Activated CD8-positive, alpha-beta T cell treated with anti-CD3 and anti-CD28 coated beads for 36 hours (primary cell): Measurements from ENCODE around the gene PRSS35. TPM values are rescaled to one million over a fixed set of nuclear protein-coding genes. Genes with fewer than 3 reads are reported as not detected.
A peak's percentile ranks its signal among the peaks of the same experiment; 100 is the strongest.
"Not testable (repeated sequence)": the region's sequence is repeated elsewhere in the genome, so short reads cannot be mapped to it uniquely, and the experiment has no call there.

Source experiments
- ATAC-seq: fragments of 200-7000 bp; cut with Tn5 transposase; one replicate; pipeline ENCODE4 v1.10.0; 2021; ENCODE audit warnings: mild to moderate bottlenecking, moderate library complexity
- CTCF ChIA-PET: fragments of 350-600 bp; sonication (Branson Sonifier 250); formaldehyde crosslinking; loops from one replicate; lab custom pipeline; 2021; ENCODE audit warnings: antibody characterized with exemption; lab: Charles Lee
- POLR2A ChIA-PET: fragments of 350-600 bp; sonication (Branson Sonifier 250); formaldehyde crosslinking; loops from one replicate; lab custom pipeline; 2021; ENCODE audit warnings: antibody characterized with exemption; lab: Charles Lee
- DNase-seq: peaks from one replicate; pipeline ENCODE4 v3.0.0-alpha.2; 2020
- H3K27ac Mint-ChIP-seq: one replicate; pipeline ENCODE4 v1.8.0; 2021; ENCODE audit warnings: mild to moderate bottlenecking, mixed read lengths
- H3K27me3 Mint-ChIP-seq: one replicate; pipeline ENCODE4 v1.8.0; 2021; ENCODE audit warnings: mixed read lengths
- H3K36me3 Mint-ChIP-seq: one replicate; pipeline ENCODE4 v1.8.0; 2021; ENCODE audit warnings: low read depth, mixed read lengths
- H3K4me1 Mint-ChIP-seq: one replicate; pipeline ENCODE4 v1.8.0; 2021; ENCODE audit warnings: low read depth, mixed read lengths
- H3K4me3 Mint-ChIP-seq: one replicate; pipeline ENCODE4 v1.8.0; 2021; ENCODE audit warnings: mild to moderate bottlenecking, moderate library complexity, mixed read lengths
- H3K9me3 Mint-ChIP-seq: one replicate; pipeline ENCODE4 v1.8.0; 2021; ENCODE audit warnings: mixed read lengths
- CTCF ChIP-seq: fragments of 200-600 bp; IDR thresholded peaks from one replicate; pipeline ENCODE4 v1.8.0; 2022; ENCODE audit warnings: antibody characterized with exemption, mild to moderate bottlenecking
- intact Hi-C: fragments of 100-400 bp; cut with micrococcal nuclease; formaldehyde crosslinking; loops from one replicate; pipeline ENCODE4 v1.10.0; 2022
- total RNA-seq, 2 experiments: library from RNA; stranded (reverse); gene quantifications; one replicate each; pipeline ENCODE4 v1.2.3, GENCODE V29; 2021

The PRSS35 gene
- total RNA-seq, 2 experiments from 2014 or later: not detected

- CTCF ChIA-PET: interaction anchor here (0.6 to 1.3 kb wide), 16 partner anchors 9 to 469 kb away, joined by 3 to 10 read pairs (median 4); partner anchors contain the start of gene DOP1A
- ATAC-seq (no peak), DNase-seq (peak; percentile 71)
- POLR2A ChIA-PET: no interaction called here
- Mint-ChIP-seq H3K27ac (no peak overlapping the region), H3K4me3 (no peak overlapping the region), H3K36me3 (no peaks in the 10 kb centered on the region), H3K4me1 (no peaks in the 10 kb centered on the region), H3K27me3 (no peaks in the 10 kb centered on the region), H3K9me3 (no peaks in the 10 kb centered on the region)
- TF ChIP-seq CTCF: peak; percentile 75
- intact Hi-C loops: no loop called here
Measured at GRCh38 chr6:83536034-83536646, 23.8 kb downstream of the PRSS35 start.

- intact Hi-C loops: no loop called here
- no peaks in the 10 kb centered on the region for H3K4me1 Mint-ChIP-seq
- TF ChIP-seq CTCF: no peak
- no peaks in the 10 kb centered on the region for H3K36me3 Mint-ChIP-seq
- peaks cover under 1% of the 10 kb centered on the region for H3K27me3 Mint-ChIP-seq
- CTCF ChIA-PET: interaction anchor here (0.6 to 1.3 kb wide), 17 partner anchors 10 to 536 kb away, joined by 3 to 10 read pairs (median 4); partner anchors contain the start of gene DOP1A
- no peak overlapping the region for H3K4me3 Mint-ChIP-seq
- H3K27ac Mint-ChIP-seq: no peak overlapping the region
- ATAC-seq (no peak), DNase-seq (no peak)
- POLR2A ChIA-PET: no interaction called here
- H3K9me3 Mint-ChIP-seq: no peaks in the 10 kb centered on the region
Measured at GRCh38 chr6:83536647-83537589, 24.6 kb downstream of the PRSS35 start.

GRCh38 chr6:83539678-83540077 lies 27.3 kb downstream of the PRSS35 start:
- no peak for DNase-seq
- no peak overlapping the region for H3K27ac Mint-ChIP-seq
- ATAC-seq: no peak
- ChIA-PET POLR2A (no interaction called here), CTCF (no interaction called here)
- peaks cover 5% of the 10 kb centered on the region for H3K27me3 Mint-ChIP-seq
- no peaks in the 10 kb centered on the region for H3K36me3 Mint-ChIP-seq
- H3K4me1 Mint-ChIP-seq: no peaks in the 10 kb centered on the region
- no peaks in the 10 kb centered on the region for H3K9me3 Mint-ChIP-seq
- intact Hi-C loops: no loop called here
- no peak for TF ChIP-seq CTCF
- H3K4me3 Mint-ChIP-seq: no peak overlapping the region

- Mint-ChIP-seq H3K36me3 (no peaks in the 10 kb centered on the region), H3K27me3 (peaks cover 10% of the 10 kb centered on the region), H3K4me3 (no peak overlapping the region), H3K9me3 (peaks cover 3% of the 10 kb centered on the region), H3K4me1 (no peaks in the 10 kb centered on the region), H3K27ac (no peak overlapping the region)
- peak; percentile 2 for DNase-seq
- no peak for TF ChIP-seq CTCF
- intact Hi-C loops: no loop called here
- ATAC-seq: no peak
- ChIA-PET POLR2A (no interaction called here), CTCF (no interaction called here)
Measured at GRCh38 chr6:83546636-83547035, 34.3 kb downstream of the PRSS35 start.

- H3K27me3 Mint-ChIP-seq, ATAC-seq, DNase-seq, H3K27ac Mint-ChIP-seq, intact Hi-C loops, H3K4me1 Mint-ChIP-seq, POLR2A ChIA-PET, H3K4me3 Mint-ChIP-seq, H3K9me3 Mint-ChIP-seq, H3K36me3 Mint-ChIP-seq: not testable (repeated sequence)
- CTCF ChIA-PET: interaction anchor here (1.2 kb wide), 1 partner anchor 14 kb away, joined by 3 read pairs; no protein-coding TSS in a partner anchor
Measured at GRCh38 chr6:83550482-83550881, 38.1 kb downstream of the PRSS35 start.

- ATAC-seq, H3K27ac Mint-ChIP-seq, intact Hi-C loops, H3K27me3 Mint-ChIP-seq, H3K4me3 Mint-ChIP-seq, H3K36me3 Mint-ChIP-seq, DNase-seq, H3K9me3 Mint-ChIP-seq, POLR2A ChIA-PET, H3K4me1 Mint-ChIP-seq: not testable (repeated sequence)
- CTCF ChIA-PET: interaction anchor here (1.2 kb wide), 1 partner anchor 16 kb away, joined by 3 read pairs; no protein-coding TSS in a partner anchor
Measured at GRCh38 chr6:83551748-83552147, 39.4 kb downstream of the PRSS35 start.
